MM.1S (cell line): ENCODE data around the gene ANKUB1.

ENCODE experiments used
- DNase-seq: peaks from one replicate; pipeline ENCODE4 v3.0.0-alpha.2; 2015
- H2AFZ ChIP-seq: fragments of 300-600 bp; sonication (generic); 2 replicates; pipeline ENCODE4 v1.6.0; 2016; ENCODE audit warnings: antibody characterized with exemption, low read length
- H3F3A ChIP-seq: fragments of 300-600 bp; sonication (generic); 2 replicates; pipeline ENCODE4 v1.6.1; 2016; ENCODE audit warnings: mild to moderate bottlenecking, antibody characterized with exemption, low read length, moderate library complexity, mixed read lengths; ENCODE audit not compliant: insufficient read depth
- H3K27ac ChIP-seq: fragments of 300-600 bp; sonication (generic); 2 replicates; pipeline ENCODE4 v1.5.1; 2016; ENCODE audit warnings: mild to moderate bottlenecking, low read length
- H3K27me3 ChIP-seq: fragments of 300-600 bp; sonication (generic); replicated peaks from 2 replicates; pipeline ENCODE4 v1.6.0; 2016; ENCODE audit warnings: low read length; ENCODE audit not compliant: insufficient read depth
- H3K36me3 ChIP-seq: fragments of 300-600 bp; sonication (generic); replicated peaks from 2 replicates; pipeline ENCODE4 v1.6.1; 2016; ENCODE audit warnings: mild to moderate bottlenecking, low read length, mixed read lengths; ENCODE audit not compliant: insufficient read depth
- H3K4me1 ChIP-seq: fragments of 300-600 bp; sonication (generic); 2 replicates; pipeline ENCODE4 v1.6.1; 2016; ENCODE audit warnings: low read length, mixed read lengths
- H3K4me2 ChIP-seq: fragments of 300-600 bp; sonication (generic); 2 replicates; pipeline ENCODE4 v1.6.0; 2016; ENCODE audit warnings: low read depth, low read length
- H3K4me3 ChIP-seq: fragments of 300-600 bp; sonication (generic); 2 replicates; pipeline ENCODE4 v1.5.1; 2016; ENCODE audit warnings: low read length, mixed read lengths
- H3K79me2 ChIP-seq: fragments of 300-600 bp; sonication (generic); 2 replicates; pipeline ENCODE4 v1.6.1; 2016; ENCODE audit warnings: mixed run types, low read length, mixed read lengths
- H3K9ac ChIP-seq: fragments of 300-600 bp; sonication (generic); 2 replicates; pipeline ENCODE4 v1.6.1; 2016; ENCODE audit warnings: low read length, mixed read lengths
- H3K9me2 ChIP-seq: fragments of 300-600 bp; sonication (generic); replicated peaks from 2 replicates; pipeline ENCODE4 v1.6.1; 2016; ENCODE audit warnings: mild to moderate bottlenecking, low read length, mixed read lengths; ENCODE audit not compliant: insufficient read depth
- H3K9me3 ChIP-seq: fragments of 300-600 bp; sonication (generic); replicated peaks from 2 replicates; pipeline ENCODE4 v1.6.1; 2016; ENCODE audit warnings: mild to moderate bottlenecking, low read length, mixed read lengths; ENCODE audit not compliant: insufficient read depth
- H4K20me1 ChIP-seq: fragments of 300-600 bp; sonication (generic); 2 replicates; pipeline ENCODE4 v1.6.1; 2016; ENCODE audit warnings: mild to moderate bottlenecking, low read length, moderate library complexity, mixed read lengths; ENCODE audit not compliant: insufficient read depth
- CTCF ChIP-seq: fragments of 300-600 bp; sonication (generic); IDR thresholded peaks from 2 replicates; pipeline ENCODE4 v1.5.1; 2016; ENCODE audit warnings: antibody characterized with exemption, low read length, mixed read lengths
- EZH2 ChIP-seq: fragments of 300-600 bp; sonication (generic); optimal IDR thresholded peaks from 2 replicates; pipeline ENCODE3; 2017; ENCODE audit warnings: low read depth, mild to moderate bottlenecking, antibody characterized with exemption, low read length, mixed read lengths
- EZH2phosphoT487 ChIP-seq: fragments of 300-600 bp; sonication (generic); IDR thresholded peaks from 2 replicates; pipeline ENCODE4 v1.6.1; 2018; ENCODE audit warnings: antibody characterized with exemption, low read length

ANKUB1 gene

GRCh38 chr3:149736175-149736952 lies 56.0 kb downstream of the ANKUB1 start:
- H3K9ac ChIP-seq = no peak overlapping the region
- H3K4me2 ChIP-seq = no peak overlapping the region
- no peak overlapping the region for H2AFZ ChIP-seq
- TF ChIP-seq EZH2 = no peak
- no peak for TF ChIP-seq CTCF
- no peak for TF ChIP-seq EZH2phosphoT487
- no peaks in the 10 kb centered on the region for H3F3A ChIP-seq
- H3K9me3 ChIP-seq = no peaks in the 10 kb centered on the region
- no peak overlapping the region for H3K27ac ChIP-seq
- peak; percentile 36 for DNase-seq
- peaks cover 7% of the 10 kb centered on the region for H3K4me1 ChIP-seq
- H4K20me1 ChIP-seq = no peaks in the 10 kb centered on the region
- H3K79me2 ChIP-seq = no peaks in the 10 kb centered on the region
- no peaks in the 10 kb centered on the region for H3K27me3 ChIP-seq
- H3K4me3 ChIP-seq = no peak overlapping the region
- no peaks in the 10 kb centered on the region for H3K36me3 ChIP-seq
- H3K9me2 ChIP-seq = no peaks in the 10 kb centered on the region

GRCh38 chr3:149732234-149732633 lies 60.1 kb downstream of the ANKUB1 start:
- Histone ChIP-seq H3K4me1 (peaks cover 7% of the 10 kb centered on the region), H3K79me2 (no peaks in the 10 kb centered on the region), H3K4me3 (no peak overlapping the region), H3K9ac (no peak overlapping the region), H2AFZ (no peak overlapping the region), H3K4me2 (no peak overlapping the region), H3K9me2 (no peaks in the 10 kb centered on the region), H3K27me3 (no peaks in the 10 kb centered on the region), H3K9me3 (no peaks in the 10 kb centered on the region), H3K27ac (no peak overlapping the region), H3K36me3 (no peaks in the 10 kb centered on the region), H3F3A (no peaks in the 10 kb centered on the region), H4K20me1 (no peaks in the 10 kb centered on the region)
- no peak for TF ChIP-seq CTCF
- no peak for TF ChIP-seq EZH2phosphoT487
- no peak for TF ChIP-seq EZH2
- DNase-seq = no peak

GRCh38 chr3:149727656-149728055 lies 64.7 kb downstream of the ANKUB1 start:
- Histone ChIP-seq H3K9me2 (no peaks in the 10 kb centered on the region), H3K27ac (no peak overlapping the region), H3F3A (no peaks in the 10 kb centered on the region), H3K36me3 (no peaks in the 10 kb centered on the region), H3K4me2 (no peak overlapping the region), H3K4me1 (no peaks in the 10 kb centered on the region), H3K27me3 (no peaks in the 10 kb centered on the region), H3K9me3 (no peaks in the 10 kb centered on the region), H2AFZ (no peak overlapping the region), H4K20me1 (no peaks in the 10 kb centered on the region), H3K4me3 (no peak overlapping the region), H3K9ac (no peak overlapping the region), H3K79me2 (no peaks in the 10 kb centered on the region)
- DNase-seq = no peak
- TF ChIP-seq EZH2 (no peak), CTCF (no peak), EZH2phosphoT487 (no peak)
